Measurements from ENCODE around the gene DNAJA3. TPM values are rescaled to one million over a fixed set of nuclear protein-coding genes. Genes with fewer than 3 reads are reported as not detected.

DNAJA3 gene
- total RNA-seq, 1 experiment from 2014 or later: 93.1 TPM

GRCh38 chr16:4419402-4419959 lies 6.2 kb upstream of the DNAJA3 start:
- Mint-ChIP-seq H3K36me3 (ENCODE audit: insufficient read depth, unreplicated experiment) (peaks cover 17% of the 10 kb centered on the region), H3K27me3 (ENCODE audit: unreplicated experiment) (no peaks in the 10 kb centered on the region), H3K9me3 (ENCODE audit: low read depth, unreplicated experiment) (no peaks in the 10 kb centered on the region), H3K4me1 (ENCODE audit: low read depth, unreplicated experiment) (peaks cover 15% of the 10 kb centered on the region), H3K4me3 (ENCODE audit: low read depth, unreplicated experiment) (no peak overlapping the region), H3K27ac (ENCODE audit: unreplicated experiment) (no peak overlapping the region)
- CTCF ChIA-PET: no interaction called here
- intact Hi-C loops (cut with micrococcal nuclease; ENCODE audit: unreplicated experiment): no loop called here
- no peak for DNase-seq
- BruUV-seq (replicated peaks): no TSS peak
- TF ChIP-seq, protein P1, sequence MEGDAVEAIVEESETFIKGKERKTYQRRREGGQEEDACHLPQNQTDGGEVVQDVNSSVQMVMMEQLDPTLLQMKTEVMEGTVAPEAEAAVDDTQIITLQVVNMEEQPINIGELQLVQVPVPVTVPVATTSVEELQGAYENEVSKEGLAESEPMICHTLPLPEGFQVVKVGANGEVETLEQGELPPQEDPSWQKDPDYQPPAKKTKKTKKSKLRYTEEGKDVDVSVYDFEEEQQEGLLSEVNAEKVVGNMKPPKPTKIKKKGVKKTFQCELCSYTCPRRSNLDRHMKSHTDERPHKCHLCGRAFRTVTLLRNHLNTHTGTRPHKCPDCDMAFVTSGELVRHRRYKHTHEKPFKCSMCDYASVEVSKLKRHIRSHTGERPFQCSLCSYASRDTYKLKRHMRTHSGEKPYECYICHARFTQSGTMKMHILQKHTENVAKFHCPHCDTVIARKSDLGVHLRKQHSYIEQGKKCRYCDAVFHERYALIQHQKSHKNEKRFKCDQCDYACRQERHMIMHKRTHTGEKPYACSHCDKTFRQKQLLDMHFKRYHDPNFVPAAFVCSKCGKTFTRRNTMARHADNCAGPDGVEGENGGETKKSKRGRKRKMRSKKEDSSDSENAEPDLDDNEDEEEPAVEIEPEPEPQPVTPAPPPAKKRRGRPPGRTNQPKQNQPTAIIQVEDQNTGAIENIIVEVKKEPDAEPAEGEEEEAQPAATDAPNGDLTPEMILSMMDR (IDR thresholded peaks at IDR 0.05; ENCODE audit: unreplicated experiment): no peak

DNA sequence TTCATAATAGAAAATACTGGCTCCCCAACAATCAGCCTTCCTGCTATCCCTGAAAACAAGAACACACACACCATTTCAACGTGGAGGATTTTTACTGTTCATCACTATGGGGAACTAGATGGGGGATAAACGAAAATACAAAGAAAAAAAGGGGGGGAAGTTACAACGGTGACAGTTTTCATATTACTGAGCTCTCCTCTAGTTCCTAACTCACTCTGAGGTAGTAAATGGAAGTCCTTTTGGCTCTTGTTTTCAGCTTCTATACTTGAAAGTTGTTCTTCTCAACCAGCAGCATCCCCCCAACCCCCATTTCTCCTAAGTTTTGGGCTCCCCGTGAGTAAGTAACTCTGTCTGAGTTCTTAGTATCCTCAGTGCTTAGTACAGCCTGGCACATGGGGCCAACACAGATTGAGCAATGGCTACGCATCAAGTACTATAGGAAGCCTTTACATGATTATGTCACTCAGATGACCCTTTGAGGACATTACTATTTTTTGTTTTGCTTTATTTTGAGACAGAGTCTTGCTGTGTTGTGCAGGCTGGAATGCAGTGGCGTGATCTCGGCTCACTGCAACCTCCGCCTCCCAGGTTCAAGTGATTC lies 5.1 kb upstream of the DNAJA3 start:
- Mint-ChIP-seq H3K9me3 (ENCODE audit: low read depth, unreplicated experiment) (no peaks in the 10 kb centered on the region), H3K36me3 (ENCODE audit: insufficient read depth, unreplicated experiment) (peaks cover 24% of the 10 kb centered on the region), H3K4me3 (ENCODE audit: low read depth, unreplicated experiment) (no peak overlapping the region), H3K27ac (ENCODE audit: unreplicated experiment) (no peak overlapping the region), H3K4me1 (ENCODE audit: low read depth, unreplicated experiment) (peaks cover 9% of the 10 kb centered on the region), H3K27me3 (ENCODE audit: unreplicated experiment) (no peaks in the 10 kb centered on the region)
- BruUV-seq (replicated peaks): no TSS peak
- CTCF ChIA-PET: interaction anchor here (0.7 kb wide), 1 partner anchor 516 kb away, joined by 4 read pairs; no protein-coding TSS in a partner anchor
- DNase-seq: no peak
- TF ChIP-seq, protein P1 (IDR thresholded peaks at IDR 0.05; ENCODE audit: unreplicated experiment): no peak
- intact Hi-C loops (cut with micrococcal nuclease; ENCODE audit: unreplicated experiment): no loop called here

- CTCF ChIA-PET: no interaction called here
- BruUV-seq (replicated peaks): no TSS peak
- H3K36me3 Mint-ChIP-seq (ENCODE audit: insufficient read depth, unreplicated experiment): peaks cover 57% of the 10 kb centered on the region
- H3K4me1 Mint-ChIP-seq (ENCODE audit: low read depth, unreplicated experiment): peaks cover 19% of the 10 kb centered on the region
- no peaks in the 10 kb centered on the region for H3K27me3 Mint-ChIP-seq (ENCODE audit: unreplicated experiment)
- no peaks in the 10 kb centered on the region for H3K9me3 Mint-ChIP-seq (ENCODE audit: low read depth, unreplicated experiment)
- TF ChIP-seq, protein P1 (IDR thresholded peaks at IDR 0.05; ENCODE audit: unreplicated experiment): no peak
- H3K4me3 Mint-ChIP-seq (ENCODE audit: low read depth, unreplicated experiment): peak overlapping the region; percentile 98
- intact Hi-C loops (cut with micrococcal nuclease; ENCODE audit: unreplicated experiment): no loop called here
- H3K27ac Mint-ChIP-seq (ENCODE audit: unreplicated experiment): peak overlapping the region; percentile 99
- DNase-seq: no peak
Measured at GRCh38 chr16:4426021-4426684, 485 bp downstream of the DNAJA3 start.

- Mint-ChIP-seq H3K9me3 (ENCODE audit: low read depth, unreplicated experiment) (no peaks in the 10 kb centered on the region), H3K4me1 (ENCODE audit: low read depth, unreplicated experiment) (peaks cover 19% of the 10 kb centered on the region), H3K36me3 (ENCODE audit: insufficient read depth, unreplicated experiment) (peaks cover 64% of the 10 kb centered on the region), H3K27ac (ENCODE audit: unreplicated experiment) (peak overlapping the region; percentile 99), H3K27me3 (ENCODE audit: unreplicated experiment) (no peaks in the 10 kb centered on the region), H3K4me3 (ENCODE audit: low read depth, unreplicated experiment) (peak overlapping the region; percentile 98)
- intact Hi-C loops (cut with micrococcal nuclease; ENCODE audit: unreplicated experiment): no loop called here
- TF ChIP-seq, protein P1 (IDR thresholded peaks at IDR 0.05; ENCODE audit: unreplicated experiment): no peak
- CTCF ChIA-PET: no interaction called here
- no peak for DNase-seq
- TSS peak; percentile 61 for BruUV-seq (replicated peaks)
Measured at GRCh38 chr16:4426722-4427372, 1.2 kb downstream of the DNAJA3 start.
